Subcutaneous abdominal adipose tissue (tissue), 5 donors: ENCODE results near the gene RASGRF1.

Experiments used
- H3K27ac ChIP-seq: one replicate; pipeline ENCODE4 v1.7.0; 2013; ENCODE audit warnings: low read depth, mild to moderate bottlenecking, inconsistent platforms, low read length, moderate library complexity
- H3K27me3 ChIP-seq, 5 donors: one replicate each; pipeline ENCODE4 v1.7.0; 2013; ENCODE audit warnings: low read length in 5 of 5, inconsistent platforms in 1 of 5; ENCODE audit not compliant: control insufficient read depth in 5 of 5, insufficient read depth in 4 of 5
- H3K36me3 ChIP-seq, 5 donors: one replicate each; pipeline ENCODE4 v1.7.0; 2013; ENCODE audit warnings: low read length in 5 of 5; ENCODE audit not compliant: control insufficient read depth in 5 of 5, insufficient read depth in 5 of 5
- H3K4me1 ChIP-seq, 5 donors: one replicate each; pipeline ENCODE4 v1.7.0; 2013; ENCODE audit warnings: low read length in 5 of 5, mild to moderate bottlenecking in 3 of 5, moderate library complexity in 1 of 5; ENCODE audit not compliant: control insufficient read depth in 5 of 5, insufficient read depth in 5 of 5
- H3K4me3 ChIP-seq, 5 donors: one replicate each; pipeline ENCODE4 v1.7.0; 2013; ENCODE audit warnings: low read length in 5 of 5, low read depth in 1 of 5
- H3K9ac ChIP-seq, 5 donors: one replicate each; pipeline ENCODE4 v1.7.0; 2013; ENCODE audit warnings: low read length in 5 of 5, mild to moderate bottlenecking in 4 of 5, moderate library complexity in 3 of 5
- H3K9me3 ChIP-seq, 5 donors: one replicate each; pipeline ENCODE4 v1.7.0; 2013; ENCODE audit warnings: low read length in 5 of 5; ENCODE audit not compliant: control insufficient read depth in 5 of 5
- donor health status: healthy.
- donor health status: healthy.
- donor health status: healthy.
- donor health status: healthy.
- donor health status: healthy.

The RASGRF1 gene

DNA sequence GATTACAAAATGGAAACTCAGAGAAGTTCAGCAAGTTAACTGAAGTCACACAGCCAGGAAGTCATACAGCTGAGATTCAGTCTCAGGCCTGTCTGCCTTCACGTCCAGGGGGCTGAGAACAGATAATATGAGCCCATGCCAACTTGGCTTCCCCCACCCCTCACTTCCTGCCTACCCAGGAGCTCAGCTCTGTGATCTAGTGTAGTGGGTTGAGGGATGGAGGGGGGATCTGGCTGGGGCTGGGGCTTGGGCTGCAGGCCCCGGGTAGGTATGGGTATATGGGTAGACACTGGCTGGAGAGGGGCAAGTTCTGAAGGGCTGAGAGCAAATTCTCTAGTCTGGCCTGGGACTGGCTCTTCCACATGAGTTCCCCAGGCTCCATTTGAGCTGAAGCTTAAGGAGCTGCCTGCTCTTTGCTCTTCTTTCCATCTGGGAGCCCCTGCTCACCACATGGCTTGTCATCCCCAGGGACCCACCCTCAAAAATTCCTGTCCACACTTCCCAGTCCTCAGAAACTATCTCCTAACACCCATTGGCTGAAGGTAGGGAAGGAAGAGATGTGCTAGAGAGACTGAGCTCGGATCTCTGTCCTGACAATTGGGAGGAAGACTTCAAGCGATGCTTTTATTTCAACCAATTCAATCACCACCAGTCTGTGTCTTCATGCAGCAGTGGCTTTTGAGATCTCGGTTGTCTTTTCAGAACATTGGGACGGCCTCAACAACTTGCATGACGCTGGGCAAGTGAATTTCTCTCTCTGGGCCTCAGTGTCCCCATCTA lies 2.0 kb downstream of the RASGRF1 start:
- Histone ChIP-seq H3K4me1 (peaks cover 0 to 26% (median 21%) of the 10 kb centered on the region in 5 donors), H3K4me3 (no peak overlapping the region), H3K27ac (no peak overlapping the region), H3K9me3 (no peaks in the 10 kb centered on the region), H3K36me3 (no peaks in the 10 kb centered on the region), H3K9ac (no peak overlapping the region), H3K27me3 (peaks cover 48 to 64% (median 63%) of the 10 kb centered on the region in 5 donors)

DNA sequence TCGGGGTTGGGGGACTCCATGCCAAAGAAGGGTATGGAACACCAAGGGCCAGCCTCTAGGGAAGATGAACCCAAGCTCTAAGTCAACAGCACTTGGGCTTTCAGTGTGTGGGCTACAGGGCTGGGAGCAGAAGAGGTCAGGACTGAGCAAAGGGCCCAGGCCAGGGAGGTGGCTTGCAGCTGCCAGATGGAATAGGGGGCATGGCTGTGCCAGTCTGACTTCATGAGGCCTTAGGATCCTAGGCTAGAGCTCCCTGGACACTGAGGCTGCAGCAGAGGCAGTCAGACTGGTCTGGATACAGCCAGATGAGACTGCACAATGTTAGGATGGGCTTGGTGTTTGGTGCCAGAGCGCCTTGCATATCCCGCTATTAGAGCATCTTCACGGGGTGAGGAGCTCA lies 3.8 kb downstream of the RASGRF1 start:
- no peak overlapping the region for H3K27ac ChIP-seq
- H3K9ac ChIP-seq, result no peak overlapping the region
- peaks cover 0 to 3% (median 0%) of the 10 kb centered on the region in 5 donors for H3K9me3 ChIP-seq
- peaks cover 36 to 56% (median 45%) of the 10 kb centered on the region in 5 donors for H3K27me3 ChIP-seq
- H3K4me3 ChIP-seq, result no peak overlapping the region
- no peaks in the 10 kb centered on the region for H3K36me3 ChIP-seq
- H3K4me1 ChIP-seq, result peaks cover 0 to 26% (median 21%) of the 10 kb centered on the region in 5 donors

- no peak overlapping the region for H3K9ac ChIP-seq
- H3K4me1 ChIP-seq, result peaks cover 0 to 2% (median under 1%) of the 10 kb centered on the region in 5 donors
- no peaks in the 10 kb centered on the region for H3K36me3 ChIP-seq
- no peak overlapping the region for H3K27ac ChIP-seq
- peaks cover 21 to 35% (median 26%) of the 10 kb centered on the region in 5 donors for H3K27me3 ChIP-seq
- H3K9me3 ChIP-seq, result peaks cover 0 to 3% (median 0%) of the 10 kb centered on the region in 5 donors
- H3K4me3 ChIP-seq, result no peak overlapping the region
These were observed 6.1 kb downstream of the RASGRF1 start for GRCh38 chr15:79084308-79084968.

- Histone ChIP-seq H3K27ac (no peak overlapping the region), H3K36me3 (no peaks in the 10 kb centered on the region), H3K4me3 (no peak overlapping the region), H3K27me3 (peaks cover 10 to 23% (median 14%) of the 10 kb centered on the region in 5 donors), H3K4me1 (no peaks in the 10 kb centered on the region), H3K9ac (no peak overlapping the region), H3K9me3 (peaks cover 0 to 3% (median 0%) of the 10 kb centered on the region in 5 donors)
These were observed 7.4 kb downstream of the RASGRF1 start for GRCh38 chr15:79083154-79083553.

DNA sequence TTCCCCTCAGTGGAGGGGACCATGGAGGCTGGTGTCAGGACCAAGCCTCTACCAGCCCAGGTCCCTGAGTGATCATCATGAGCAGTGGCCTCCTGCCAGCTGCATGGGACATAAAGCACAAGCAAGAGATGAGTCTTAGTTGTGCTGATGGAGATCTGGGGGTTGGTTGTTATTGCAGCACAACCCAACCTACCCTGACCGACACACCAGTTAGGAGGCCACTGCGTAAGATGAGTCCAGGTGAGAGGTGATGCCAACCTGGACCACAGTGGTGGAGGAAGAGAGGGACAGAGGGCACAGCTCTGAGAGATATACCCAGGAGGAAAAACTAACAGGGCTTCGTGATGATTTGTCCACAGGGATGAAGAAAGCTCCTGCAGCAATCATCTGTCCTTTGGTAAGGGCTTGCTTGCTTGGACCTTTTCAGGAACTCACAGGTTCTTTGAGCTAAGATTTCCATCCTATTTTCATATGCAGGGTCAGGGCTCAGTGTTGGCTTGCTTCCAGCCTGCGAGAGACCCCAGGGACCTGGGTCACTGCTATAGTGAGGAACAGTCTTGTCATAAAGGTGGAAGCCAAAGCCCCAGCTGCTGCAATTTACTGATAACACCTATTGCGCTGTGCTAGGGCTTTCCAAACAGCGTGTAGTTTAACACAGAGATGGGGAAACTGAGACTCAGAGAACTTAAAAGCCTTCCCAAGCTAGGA lies 8.1 kb downstream of the RASGRF1 start:
- H3K27me3 ChIP-seq, result peaks cover 10 to 17% (median 13%) of the 10 kb centered on the region in 5 donors
- no peak overlapping the region for H3K27ac ChIP-seq

DNA sequence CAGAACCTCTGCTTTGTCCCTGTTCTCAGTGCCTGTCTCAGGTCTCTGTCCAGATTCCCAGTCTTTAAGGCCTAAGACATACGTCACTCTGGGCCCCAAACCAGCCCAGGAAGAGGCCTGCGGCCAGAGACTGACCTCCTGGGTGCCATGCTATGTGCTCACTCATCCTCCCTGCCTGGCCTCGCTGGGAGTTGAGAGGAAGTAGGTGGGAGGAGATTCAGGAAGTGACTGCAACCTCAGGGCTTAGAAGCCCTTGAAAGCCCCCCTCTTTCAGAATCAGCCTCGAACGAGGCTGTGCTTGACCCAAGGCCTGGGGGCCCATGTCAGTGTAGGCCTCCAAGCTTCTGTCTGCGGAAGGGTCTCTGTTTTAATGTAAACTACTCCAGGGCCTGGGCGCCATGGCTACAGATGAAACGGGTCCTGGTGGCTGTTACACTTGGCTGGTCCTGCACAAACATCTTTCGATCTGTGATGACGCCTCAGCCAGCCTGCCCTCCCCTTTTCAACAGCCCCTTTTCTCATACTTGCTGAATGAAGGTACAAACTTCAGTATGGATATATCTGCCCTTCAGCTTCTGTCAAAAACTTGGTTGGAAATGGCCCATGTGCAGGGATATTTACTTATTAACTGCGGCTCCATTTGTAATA lies 11.7 kb downstream of the RASGRF1 start:
- Histone ChIP-seq H3K36me3 (no peaks in the 10 kb centered on the region), H3K27ac (no peak overlapping the region)

More for the DNA sequence above, 8.1 kb downstream of the RASGRF1 start:
- Histone ChIP-seq H3K4me3 (no peak overlapping the region), H3K9me3 (peaks cover 0 to 3% (median 0%) of the 10 kb centered on the region in 5 donors), H3K36me3 (no peaks in the 10 kb centered on the region), H3K4me1 (no peaks in the 10 kb centered on the region), H3K9ac (no peak overlapping the region)

GRCh38 chr15:79078003-79078402 lies 12.6 kb downstream of the RASGRF1 start:
- Histone ChIP-seq H3K9me3 (peaks cover 0 to 3% (median 0%) of the 10 kb centered on the region in 5 donors), H3K4me1 (peaks cover 1 to 7% (median 5%) of the 10 kb centered on the region in 5 donors), H3K4me3 (no peak overlapping the region), H3K9ac (no peak overlapping the region), H3K27ac (no peak overlapping the region), H3K36me3 (no peaks in the 10 kb centered on the region), H3K27me3 (peaks cover 0 to 1% (median 0%) of the 10 kb centered on the region in 5 donors)

More for the DNA sequence above, 11.7 kb downstream of the RASGRF1 start:
- Histone ChIP-seq H3K27me3 (peaks cover 0 to 5% (median 0%) of the 10 kb centered on the region in 5 donors), H3K9ac (no peak overlapping the region), H3K4me1 (no peaks in the 10 kb centered on the region), H3K4me3 (no peak overlapping the region), H3K9me3 (peaks cover 0 to 3% (median 0%) of the 10 kb centered on the region in 5 donors)

DNA sequence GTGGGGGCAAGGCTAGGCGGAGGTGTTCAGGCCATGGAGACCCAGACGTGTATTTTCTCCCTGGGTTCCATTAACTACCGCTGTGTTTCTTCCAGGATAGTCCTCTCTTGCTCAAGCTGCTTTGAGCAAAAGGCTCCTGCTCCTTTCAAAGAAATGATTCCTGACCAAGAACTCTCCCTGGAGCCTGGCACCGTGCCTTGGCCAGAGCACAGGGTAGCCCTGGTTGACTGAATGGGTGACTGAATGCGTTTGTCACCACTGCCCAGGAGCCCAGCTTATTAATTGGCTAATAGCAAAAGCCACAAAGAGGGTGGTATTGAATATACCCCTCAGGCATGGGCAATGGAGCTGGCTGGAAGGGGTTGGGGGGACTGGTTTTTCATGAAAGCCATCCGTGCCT lies 13.9 kb downstream of the RASGRF1 start:
- Histone ChIP-seq H3K4me1 (peaks cover 2 to 15% (median 12%) of the 10 kb centered on the region in 5 donors), H3K9me3 (no peaks in the 10 kb centered on the region), H3K27ac (no peak overlapping the region), H3K9ac (no peak overlapping the region), H3K4me3 (no peak overlapping the region), H3K36me3 (no peaks in the 10 kb centered on the region), H3K27me3 (no peaks in the 10 kb centered on the region)

DNA sequence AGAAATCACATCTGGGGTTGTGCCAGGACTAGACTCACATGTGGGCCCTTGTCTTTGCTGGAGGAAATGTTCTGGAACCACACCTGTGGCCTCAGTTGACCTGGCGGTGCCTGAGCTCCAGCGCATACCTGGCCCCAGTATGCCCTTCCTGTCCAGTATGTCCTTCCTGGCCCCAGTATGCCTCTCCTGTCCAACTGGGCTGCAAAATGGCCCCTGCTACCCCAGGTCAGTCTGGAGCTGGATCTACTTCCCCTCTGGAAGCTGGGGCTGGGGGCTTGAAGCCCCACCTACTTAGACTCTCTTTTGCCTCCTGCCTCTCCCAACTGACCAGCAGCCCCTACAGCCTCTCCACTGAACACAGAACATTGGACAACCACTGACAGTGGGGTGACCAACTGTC lies 15.3 kb downstream of the RASGRF1 start:
- H3K9me3 ChIP-seq, result no peaks in the 10 kb centered on the region
- peaks cover 4 to 17% (median 13%) of the 10 kb centered on the region in 5 donors for H3K4me1 ChIP-seq
- no peak overlapping the region for H3K27ac ChIP-seq
- H3K36me3 ChIP-seq, result no peaks in the 10 kb centered on the region
- H3K27me3 ChIP-seq, result no peaks in the 10 kb centered on the region
- H3K4me3 ChIP-seq, result no peak overlapping the region
- no peak overlapping the region for H3K9ac ChIP-seq
